ENCODE results near the gene RUNX2. TPM values are rescaled to one million over a fixed set of nuclear protein-coding genes. Genes with fewer than 3 reads are reported as not detected.

Gene RUNX2
- total and polyA plus RNA-seq, 2 experiments from 2014 or later, result 0.66 to 1.7 TPM

GRCh38 chr6:45289751-45290514 lies 38.2 kb upstream of the RUNX2 start:
- Histone ChIP-seq H4K20me1 (replicated peaks; ENCODE audit: insufficient read depth) (peaks cover 5% of the 10 kb centered on the region), H3K27me3 (ENCODE audit: insufficient read depth) (no peaks in the 10 kb centered on the region), H3K79me2 (replicated peaks; ENCODE audit: insufficient read depth) (peaks cover 5% of the 10 kb centered on the region), H3K4me3 (no peak overlapping the region), H3F3A (replicated peaks; ENCODE audit: low read depth) (no peaks in the 10 kb centered on the region), H2AFZ (no peak overlapping the region), H3K27ac (ENCODE audit: low read depth) (no peak overlapping the region), H3K36me3 (ENCODE audit: insufficient read depth) (0 out of 2 replicates have a peak, but pooled peaks cover 3% of the 10 kb centered on the region), H3K4me2 (no peak overlapping the region), H3K9me2 (ENCODE audit: insufficient read depth) (no peaks in the 10 kb centered on the region), H3K4me1 (ENCODE audit: insufficient read depth) (no peaks in the 10 kb centered on the region)
- ATAC-seq, result no peak
- Mint-ChIP-seq H3K36me3 (ENCODE audit: low read depth) (peaks cover 14% of the 10 kb centered on the region; the same call in 2 of the 3 replicates), H3K4me1 (peaks cover 4% of the 10 kb centered on the region), H3K9me3 (peaks cover 11% of the 10 kb centered on the region; the same call in 2 of the 3 replicates), H3K27me3 (ENCODE audit: insufficient read depth, low read depth, poor library complexity) (peaks cover 1% of the 10 kb centered on the region), H3K4me3 (no peak overlapping the region), H3K27ac (no peak overlapping the region)
- DNase-seq (ENCODE audit: low spot score), result no peak
- no peak for TF ChIP-seq ETS1 (IDR thresholded peaks at IDR 0.05)
- no peak for TF ChIP-seq EZH2phosphoT487 (IDR thresholded peaks at IDR 0.05; ENCODE audit: unreplicated experiment)
- TF ChIP-seq CREB1 (CRISPR knock-in tag; IDR thresholded peaks at IDR 0.05; ENCODE audit: low read depth), result no peak
- TF ChIP-seq CTCF (conservative IDR thresholded peaks at IDR 0.05; ENCODE audit: low read depth in 2 of 2), result no peak
- TF ChIP-seq STAT1 (IDR thresholded peaks at IDR 0.05; ENCODE audit: unreplicated experiment), result no peak
- no peak for TF ChIP-seq EZH2 (IDR thresholded peaks at IDR 0.05; ENCODE audit: low read depth, unreplicated experiment)
- no peak for TF ChIP-seq POLR2AphosphoS5 (IDR thresholded peaks at IDR 0.05; ENCODE audit: low read depth)
- TF ChIP-seq JUNB (IDR thresholded peaks at IDR 0.05; ENCODE audit: unreplicated experiment), result no peak
- TF ChIP-seq REST (IDR thresholded peaks at IDR 0.05; ENCODE audit: unreplicated experiment), result no peak
- TF ChIP-seq ZNF462 (CRISPR knock-in tag; IDR thresholded peaks at IDR 0.05), result no peak
- TF ChIP-seq ZNF331 (CRISPR knock-in tag; IDR thresholded peaks at IDR 0.05; ENCODE audit: low read depth), result no peak
- no peak for TF ChIP-seq ZNF114 (CRISPR knock-in tag; IDR thresholded peaks at IDR 0.05)
- no peak for TF ChIP-seq NANOG (IDR thresholded peaks at IDR 0.05; ENCODE audit: borderline replicate concordance)
